ENCODE data around the gene POLD2. TPM values are rescaled to one million over a fixed set of nuclear protein-coding genes. Genes with fewer than 3 reads are reported as not detected.

Gene POLD2
- polyA plus RNA-seq, 1 donor from 2014 or later: 79.5 TPM

GRCh38 chr7:44077681-44078091 lies 45.7 kb downstream of the POLD2 start:
- TF ChIP-seq POLR2AphosphoS5 (IDR thresholded peaks at IDR 0.05) (no peak), CTCF (IDR thresholded peaks at IDR 0.05; ENCODE audit: poor library complexity, severe bottlenecking) (no peak)
- Histone ChIP-seq H2AFZ (ENCODE audit: low read depth, low read length) (no peak overlapping the region), H3K4me2 (ENCODE audit: low read length) (no peak overlapping the region), H3K36me3 (ENCODE audit: insufficient read depth, low read length) (no peaks in the 10 kb centered on the region), H3K27ac (ENCODE audit: low read length) (no peak overlapping the region), H3K79me2 (replicated peaks; ENCODE audit: insufficient read depth, low read length) (peaks cover 3% of the 10 kb centered on the region), H3K4me3 (ENCODE audit: low read length) (no peak overlapping the region), H3F3A (ENCODE audit: insufficient read depth, low read length, poor library complexity, severe bottlenecking) (no peaks in the 10 kb centered on the region), H4K20me1 (ENCODE audit: insufficient read depth) (no peaks in the 10 kb centered on the region), H3K27me3 (ENCODE audit: insufficient read depth, low read depth, low read length) (no peaks in the 10 kb centered on the region), H3K9ac (ENCODE audit: low read length) (no peak overlapping the region), H3K9me3 (ENCODE audit: low read length) (no peaks in the 10 kb centered on the region), H3K9me2 (ENCODE audit: insufficient read depth, low read length) (no peaks in the 10 kb centered on the region)

DNA sequence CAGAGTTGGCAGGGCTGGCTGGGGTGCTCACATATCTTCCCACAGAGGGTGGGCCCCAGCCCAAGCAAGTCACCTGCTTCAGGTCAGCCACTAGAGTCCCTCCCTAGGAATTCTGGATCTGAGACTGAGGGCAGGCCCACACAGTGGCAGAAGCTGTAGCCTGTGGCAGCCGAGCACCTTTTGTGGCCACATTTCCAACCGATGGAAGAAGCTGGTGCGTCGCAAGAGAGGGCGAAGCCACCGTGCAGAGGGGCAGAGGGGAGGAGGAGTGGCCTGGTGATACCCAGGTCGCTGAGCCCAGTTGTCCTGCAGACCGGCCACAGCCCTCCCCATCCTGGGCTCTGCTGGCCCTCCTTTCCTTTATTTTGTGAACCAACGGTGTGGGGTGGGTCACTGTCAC lies 46.3 kb downstream of the POLD2 start:
- H2AFZ ChIP-seq (ENCODE audit: low read depth, low read length): no peak overlapping the region
- H3K9ac ChIP-seq (ENCODE audit: low read length): no peak overlapping the region
- H3K79me2 ChIP-seq (replicated peaks; ENCODE audit: insufficient read depth, low read length): peaks cover 3% of the 10 kb centered on the region
- H3K36me3 ChIP-seq (ENCODE audit: insufficient read depth, low read length): no peaks in the 10 kb centered on the region
- no peaks in the 10 kb centered on the region for H3F3A ChIP-seq (ENCODE audit: insufficient read depth, low read length, poor library complexity, severe bottlenecking)
- no peak overlapping the region for H3K4me3 ChIP-seq (ENCODE audit: low read length)
- H3K9me3 ChIP-seq (ENCODE audit: low read length): no peaks in the 10 kb centered on the region
- TF ChIP-seq MXI1 (conservative IDR thresholded peaks at IDR 0.05; ENCODE audit: poor library complexity, severe bottlenecking) (no peak), POLR2AphosphoS5 (IDR thresholded peaks at IDR 0.05) (no peak), EZH2 (IDR thresholded peaks at IDR 0.05; ENCODE audit: borderline replicate concordance, insufficient read depth, low read length, poor library complexity, severe bottlenecking) (no peak), CTCF (IDR thresholded peaks at IDR 0.05; ENCODE audit: poor library complexity, severe bottlenecking) (no peak), RAD21 (conservative IDR thresholded peaks at IDR 0.05) (no peak), TAF1 (IDR thresholded peaks at IDR 0.05; ENCODE audit: low read depth) (no peak)
- H3K9me2 ChIP-seq (ENCODE audit: insufficient read depth, low read length): no peaks in the 10 kb centered on the region
- H3K27me3 ChIP-seq (ENCODE audit: insufficient read depth, low read depth, low read length): no peaks in the 10 kb centered on the region
- H4K20me1 ChIP-seq (ENCODE audit: insufficient read depth): no peaks in the 10 kb centered on the region
- no peak overlapping the region for H3K4me2 ChIP-seq (ENCODE audit: low read length)
- H3K27ac ChIP-seq (ENCODE audit: low read length): no peak overlapping the region

DNA sequence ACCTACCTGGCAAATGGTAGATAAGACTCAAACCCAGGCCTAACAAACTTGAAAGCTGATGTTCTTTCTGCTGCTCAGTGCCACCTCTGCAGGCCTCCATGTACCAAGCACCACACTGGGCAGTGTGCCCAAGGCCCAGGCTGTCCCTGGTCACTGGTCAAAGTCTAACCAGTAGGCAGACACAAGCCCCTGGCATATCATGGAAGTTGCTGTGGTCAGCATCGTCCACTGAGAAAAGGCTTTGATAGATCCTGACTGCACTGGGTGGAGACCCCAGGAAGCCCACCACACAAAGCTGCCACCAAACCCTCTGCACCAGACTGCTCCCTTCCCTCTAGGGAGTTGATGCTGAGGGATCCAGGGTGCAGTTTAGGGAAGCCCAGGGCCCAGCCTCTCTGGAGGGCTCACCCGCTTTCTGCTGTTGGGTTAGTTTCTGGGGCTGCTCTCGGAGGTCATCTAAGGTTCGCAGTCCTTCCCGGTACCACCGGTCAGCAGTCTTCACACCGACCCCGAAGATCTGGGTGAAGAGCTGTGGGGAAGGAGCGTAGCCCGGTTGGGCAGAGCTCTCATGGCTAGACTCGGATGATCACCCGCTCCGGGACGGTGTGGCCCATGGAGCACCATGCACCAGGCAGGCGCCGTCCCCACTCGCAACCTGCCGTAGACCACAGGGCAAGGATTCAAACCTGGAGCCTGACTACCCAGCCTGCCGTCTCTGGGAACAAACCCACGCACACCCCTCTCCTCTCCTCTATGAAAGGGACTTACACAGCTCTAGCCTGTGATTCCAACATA lies 47.0 kb downstream of the POLD2 start:
- no peaks in the 10 kb centered on the region for H3K27me3 ChIP-seq (ENCODE audit: insufficient read depth, low read depth, low read length)
- H3F3A ChIP-seq (ENCODE audit: insufficient read depth, low read length, poor library complexity, severe bottlenecking): no peaks in the 10 kb centered on the region
- TF ChIP-seq EZH2 (IDR thresholded peaks at IDR 0.05; ENCODE audit: borderline replicate concordance, insufficient read depth, low read length, poor library complexity, severe bottlenecking) (no peak), EP300 (conservative IDR thresholded peaks at IDR 0.05; ENCODE audit: poor library complexity, severe bottlenecking) (no peak), REST (IDR thresholded peaks at IDR 0.05; ENCODE audit: borderline replicate concordance) (no peak), CTCF (IDR thresholded peaks at IDR 0.05; ENCODE audit: poor library complexity, severe bottlenecking) (no peak), POLR2AphosphoS5 (IDR thresholded peaks at IDR 0.05) (no peak)
- no peak overlapping the region for H3K4me2 ChIP-seq (ENCODE audit: low read length)
- H3K9ac ChIP-seq (ENCODE audit: low read length): no peak overlapping the region
- H3K79me2 ChIP-seq (replicated peaks; ENCODE audit: insufficient read depth, low read length): peaks cover 3% of the 10 kb centered on the region
- H3K9me3 ChIP-seq (ENCODE audit: low read length): no peaks in the 10 kb centered on the region
- H3K27ac ChIP-seq (ENCODE audit: low read length): no peak overlapping the region
- no peaks in the 10 kb centered on the region for H4K20me1 ChIP-seq (ENCODE audit: insufficient read depth)
- H3K9me2 ChIP-seq (ENCODE audit: insufficient read depth, low read length): no peaks in the 10 kb centered on the region
- no peaks in the 10 kb centered on the region for H3K36me3 ChIP-seq (ENCODE audit: insufficient read depth, low read length)
- H3K4me3 ChIP-seq (ENCODE audit: low read length): no peak overlapping the region
- no peak overlapping the region for H2AFZ ChIP-seq (ENCODE audit: low read depth, low read length)
